ENCODE measurements around the gene RASD1. TPM values are rescaled to one million over a fixed set of nuclear protein-coding genes. Genes with fewer than 3 reads are reported as not detected.

The RASD1 gene
- total RNA-seq, 1 donor from 2014 or later = 0.26 TPM

DNA sequence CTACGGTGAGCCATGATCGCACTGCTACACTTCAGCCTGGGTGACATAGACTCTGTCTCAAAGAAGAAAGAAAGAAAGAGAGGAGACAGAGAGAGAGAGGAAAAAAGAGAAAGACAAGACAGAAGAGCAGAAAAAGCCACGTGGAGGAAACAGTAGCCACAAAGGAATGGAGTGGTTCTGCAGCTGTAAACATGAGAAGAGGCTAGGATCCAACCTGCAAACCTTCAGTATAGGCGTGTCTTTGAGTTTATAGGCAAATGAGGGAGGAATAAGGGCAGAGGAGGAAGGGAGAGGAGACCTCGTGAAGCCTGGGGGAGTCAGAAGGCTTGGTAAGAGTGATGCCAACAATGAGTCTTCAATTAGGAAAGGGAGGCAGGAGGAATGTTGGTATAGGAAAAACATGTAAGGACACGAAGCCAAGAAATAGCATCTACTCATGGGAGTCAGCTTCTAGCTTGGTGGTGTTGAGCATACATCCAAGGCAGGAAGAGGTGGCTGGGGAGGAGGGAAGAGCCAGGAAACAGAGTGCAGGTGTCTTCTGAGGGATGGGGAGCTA lies 15.5 kb downstream of the RASD1 start:
- peak; percentile 81 for DNase-seq (ENCODE audit: low read depth)
- TF ChIP-seq, protein P1, sequence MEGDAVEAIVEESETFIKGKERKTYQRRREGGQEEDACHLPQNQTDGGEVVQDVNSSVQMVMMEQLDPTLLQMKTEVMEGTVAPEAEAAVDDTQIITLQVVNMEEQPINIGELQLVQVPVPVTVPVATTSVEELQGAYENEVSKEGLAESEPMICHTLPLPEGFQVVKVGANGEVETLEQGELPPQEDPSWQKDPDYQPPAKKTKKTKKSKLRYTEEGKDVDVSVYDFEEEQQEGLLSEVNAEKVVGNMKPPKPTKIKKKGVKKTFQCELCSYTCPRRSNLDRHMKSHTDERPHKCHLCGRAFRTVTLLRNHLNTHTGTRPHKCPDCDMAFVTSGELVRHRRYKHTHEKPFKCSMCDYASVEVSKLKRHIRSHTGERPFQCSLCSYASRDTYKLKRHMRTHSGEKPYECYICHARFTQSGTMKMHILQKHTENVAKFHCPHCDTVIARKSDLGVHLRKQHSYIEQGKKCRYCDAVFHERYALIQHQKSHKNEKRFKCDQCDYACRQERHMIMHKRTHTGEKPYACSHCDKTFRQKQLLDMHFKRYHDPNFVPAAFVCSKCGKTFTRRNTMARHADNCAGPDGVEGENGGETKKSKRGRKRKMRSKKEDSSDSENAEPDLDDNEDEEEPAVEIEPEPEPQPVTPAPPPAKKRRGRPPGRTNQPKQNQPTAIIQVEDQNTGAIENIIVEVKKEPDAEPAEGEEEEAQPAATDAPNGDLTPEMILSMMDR (IDR thresholded peaks at IDR 0.05; ENCODE audit: insufficient read depth, low read length, severe bottlenecking) = no peak
- no peaks in the 10 kb centered on the region for H3K27me3 ChIP-seq (ENCODE audit: control insufficient read depth, insufficient read depth, low read length)
- no peak overlapping the region for H3K4me3 ChIP-seq (ENCODE audit: low read depth, low read length)
- peaks cover 4% of the 10 kb centered on the region for H3K36me3 ChIP-seq (ENCODE audit: control insufficient read depth, insufficient read depth, low read length)
- FAIRE-seq = no peak

DNA sequence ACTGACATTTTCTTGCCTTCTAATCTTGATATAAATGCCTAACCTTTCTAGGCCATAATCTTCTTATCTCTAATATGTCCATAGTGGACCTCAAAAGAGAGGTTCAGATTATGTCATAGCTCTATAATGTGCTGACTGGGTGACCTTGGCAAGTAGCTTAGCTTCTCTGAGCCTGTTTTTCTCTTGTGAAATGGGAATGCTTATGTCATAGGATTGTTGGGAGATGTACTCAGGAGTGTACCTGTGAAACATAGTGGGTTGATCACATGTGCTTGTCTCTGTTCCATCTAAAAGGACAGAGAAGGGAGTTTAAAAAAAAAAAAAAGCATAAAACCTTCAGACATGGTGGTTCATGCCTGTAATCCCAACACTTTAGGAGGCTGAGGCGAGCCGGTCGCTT lies 17.0 kb downstream of the RASD1 start:
- TF ChIP-seq, protein P1 (IDR thresholded peaks at IDR 0.05; ENCODE audit: insufficient read depth, low read length, severe bottlenecking) = no peak
- H3K4me3 ChIP-seq (ENCODE audit: low read depth, low read length) = no peak overlapping the region
- no peaks in the 10 kb centered on the region for H3K36me3 ChIP-seq (ENCODE audit: control insufficient read depth, insufficient read depth, low read length)
- DNase-seq (ENCODE audit: low read depth) = peak; percentile 29
- no peak for FAIRE-seq
- peaks cover 2% of the 10 kb centered on the region for H3K27me3 ChIP-seq (ENCODE audit: control insufficient read depth, insufficient read depth, low read length)

DNA sequence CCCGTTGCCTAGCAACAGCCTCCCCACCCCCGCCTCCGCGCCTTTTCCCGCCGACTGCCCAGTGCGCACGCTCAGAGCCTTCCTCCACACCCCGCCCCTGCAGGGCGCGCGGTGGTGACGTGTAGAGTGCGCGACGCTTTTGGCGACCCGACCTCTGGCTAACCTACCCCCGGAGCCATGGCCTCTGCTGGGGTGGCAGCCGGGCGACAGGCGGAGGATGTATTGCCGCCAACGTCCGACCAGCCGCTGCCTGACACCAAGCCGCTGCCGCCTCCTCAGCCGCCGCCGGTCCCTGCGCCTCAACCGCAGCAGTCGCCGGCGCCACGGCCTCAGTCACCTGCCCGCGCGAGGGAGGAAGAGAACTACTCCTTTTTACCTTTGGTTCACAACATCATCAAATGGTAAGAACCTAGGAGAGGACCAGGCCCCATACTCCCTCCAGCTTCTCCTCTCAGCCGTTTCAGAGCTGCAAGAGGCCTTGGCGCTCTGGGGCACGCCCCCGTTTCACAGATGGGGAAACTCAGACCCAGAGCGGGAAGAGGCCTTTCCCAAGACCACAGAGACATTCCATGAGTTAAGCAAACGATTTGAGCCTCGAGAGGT lies 19.2 kb downstream of the RASD1 start, which contains the start of gene MED9:
TSS of gene MED9 (plus strand) at position 136 of the 603 bp plus-strand sequence. CDS start at position 178, 42 bp downstream.
- peaks cover 3% of the 10 kb centered on the region for H3K27me3 ChIP-seq (ENCODE audit: control insufficient read depth, insufficient read depth, low read length)
- FAIRE-seq (no peak), DNase-seq (ENCODE audit: low read depth) (peak; percentile 71)
- TF ChIP-seq, protein P1 (IDR thresholded peaks at IDR 0.05; ENCODE audit: insufficient read depth, low read length, severe bottlenecking) = no peak
- no peaks in the 10 kb centered on the region for H3K36me3 ChIP-seq (ENCODE audit: control insufficient read depth, insufficient read depth, low read length)
- H3K4me3 ChIP-seq (ENCODE audit: low read depth, low read length) = peak within 1 kb of the TSS; percentile 94

DNA sequence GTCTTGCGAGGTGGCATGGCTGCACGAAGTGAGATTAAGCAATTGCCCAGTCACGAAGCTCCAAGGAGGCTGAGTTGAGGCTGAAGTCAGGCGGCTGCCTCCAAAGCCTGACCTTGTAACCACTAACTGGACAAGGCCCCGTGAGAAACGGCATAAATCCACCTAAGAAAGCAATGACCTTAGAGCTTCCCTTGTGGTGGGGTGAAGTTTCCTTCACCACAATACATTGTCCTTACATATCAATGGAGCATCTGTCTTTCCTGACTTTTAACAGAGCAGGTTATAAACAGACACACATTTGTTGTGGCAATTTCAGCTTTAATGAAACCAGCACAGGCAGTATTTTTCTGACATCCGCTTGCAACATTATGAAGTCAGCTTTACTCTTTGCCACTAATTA lies 21.9 kb downstream of the RASD1 start:
- TF ChIP-seq, protein P1 (IDR thresholded peaks at IDR 0.05; ENCODE audit: insufficient read depth, low read length, severe bottlenecking) = no peak
- no peak for DNase-seq (ENCODE audit: low read depth)
- Histone ChIP-seq H3K27me3 (ENCODE audit: control insufficient read depth, insufficient read depth, low read length) (peaks cover 7% of the 10 kb centered on the region), H3K4me3 (ENCODE audit: low read depth, low read length) (no peak overlapping the region), H3K36me3 (ENCODE audit: control insufficient read depth, insufficient read depth, low read length) (no peaks in the 10 kb centered on the region)
- FAIRE-seq = no peak

DNA sequence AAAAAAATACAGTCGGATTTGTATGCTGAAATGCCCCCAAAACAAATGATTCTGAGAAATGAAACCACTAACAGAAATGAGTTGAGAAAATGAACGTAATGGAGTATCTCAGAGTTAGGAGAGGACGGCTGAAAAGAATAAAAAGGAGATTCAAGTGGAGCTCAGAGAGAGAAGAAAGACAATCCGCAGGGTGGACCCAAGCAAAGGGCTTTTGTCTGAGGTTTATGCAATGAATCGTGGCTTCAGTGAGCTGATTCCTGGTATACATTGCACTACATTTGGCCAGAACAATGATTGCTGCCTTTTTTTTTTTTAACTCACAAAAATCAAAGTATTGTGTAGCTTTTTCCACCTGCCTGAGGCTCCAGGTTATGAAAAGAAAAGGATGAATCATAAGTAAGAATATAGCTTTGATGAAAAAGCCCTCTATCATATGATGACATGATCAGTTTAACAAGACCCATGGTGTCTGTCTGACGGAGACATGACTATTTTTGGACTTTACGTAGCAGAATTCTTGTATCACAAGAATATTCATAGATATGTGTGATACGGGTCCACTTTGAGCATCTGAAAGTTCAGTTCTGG lies 23.8 kb downstream of the RASD1 start:
- DNase-seq (ENCODE audit: low read depth) (peak; percentile 14), FAIRE-seq (no peak)
- TF ChIP-seq, protein P1 (IDR thresholded peaks at IDR 0.05; ENCODE audit: insufficient read depth, low read length, severe bottlenecking) = no peak
- Histone ChIP-seq H3K36me3 (ENCODE audit: control insufficient read depth, insufficient read depth, low read length) (no peaks in the 10 kb centered on the region), H3K4me3 (ENCODE audit: low read depth, low read length) (no peak overlapping the region), H3K27me3 (ENCODE audit: control insufficient read depth, insufficient read depth, low read length) (peaks cover 7% of the 10 kb centered on the region)
